OCI-LY3 (cell line): ENCODE results near the gene COQ8A.

Experiments used
- H2AFZ ChIP-seq: fragments of 200-600, 300-600 bp; shearing (Covaris generic); 2 replicates; pipeline ENCODE4 v1.6.0; 2014; ENCODE audit warnings: antibody characterized with exemption, low read depth, low read length
- H3K27ac ChIP-seq: fragments of 200-600, 300-600 bp; sonication (generic); 2 replicates; pipeline ENCODE4 v1.5.1; 2014; ENCODE audit warnings: mild to moderate bottlenecking, low read length, moderate library complexity, mixed read lengths
- H3K27me3 ChIP-seq: fragments of 200-600, 300-600 bp; sonication (generic); 2 replicates; pipeline ENCODE4 v1.6.1; 2014; ENCODE audit warnings: low read depth, low read length, mixed read lengths
- H3K36me3 ChIP-seq: fragments of 200-600, 300-600 bp; sonication (generic); replicated peaks from 2 replicates; pipeline ENCODE3; 2014; ENCODE audit warnings: low read depth, low read length, mixed read lengths
- H3K4me1 ChIP-seq: fragments of 300-600, 200-600 bp; sonication (generic); 2 replicates; pipeline ENCODE4 v1.6.1; 2014; ENCODE audit warnings: low read length, mixed read lengths
- H3K4me2 ChIP-seq: fragments of 200-600, 300-600 bp; sonication (generic); 2 replicates; pipeline ENCODE4 v1.6.1; 2014; ENCODE audit warnings: low read length, mixed read lengths
- H3K4me3 ChIP-seq: fragments of 300-600, 200-600 bp; sonication (generic); 2 replicates; pipeline ENCODE4 v1.5.1; 2014; ENCODE audit warnings: antibody characterized with exemption, mild to moderate bottlenecking, low read length, moderate library complexity
- H3K79me2 ChIP-seq: fragments of 300-600, 200-600 bp; shearing (Covaris generic); 2 replicates; pipeline ENCODE4 v1.6.1; 2014; ENCODE audit warnings: mild to moderate bottlenecking, low read length, mixed read lengths
- H3K9ac ChIP-seq: fragments of 300-600, 200-600 bp; shearing (Covaris generic); 2 replicates; pipeline ENCODE4 v1.6.0; 2014; ENCODE audit warnings: mild to moderate bottlenecking, low read length, moderate library complexity
- H3K9me3 ChIP-seq: fragments of 200-600, 300-600 bp; shearing (Covaris generic); 2 replicates; pipeline ENCODE4 v1.6.1; 2014; ENCODE audit warnings: low read length, mixed read lengths; ENCODE audit not compliant: insufficient read depth
- H4K20me1 ChIP-seq: fragments of 200-600, 300-600 bp; sonication (generic); 2 replicates; pipeline ENCODE4 v1.6.1; 2016; ENCODE audit warnings: low read length, mixed read lengths; ENCODE audit not compliant: insufficient read depth
- EZH2phosphoT487 ChIP-seq: fragments of 200-600 bp; shearing (Covaris generic); IDR thresholded peaks from 2 replicates; pipeline ENCODE4 v1.6.1; 2018; ENCODE audit warnings: antibody characterized with exemption, mixed run types, low read depth
- TF ChIP-seq, protein P1 (sequence below): fragments of 200-600, 300-600 bp; sonication (generic); IDR thresholded peaks from 2 replicates; pipeline ENCODE4 v1.5.1; 2014; ENCODE audit warnings: antibody characterized with exemption, low read length, low read depth

Gene COQ8A

GRCh38 chr1:226979517-226980121, 39.5 kb downstream of the COQ8A start:
- Histone ChIP-seq H3K4me3 (no peak overlapping the region), H2AFZ (no peak overlapping the region), H4K20me1 (no peaks in the 10 kb centered on the region), H3K79me2 (no peaks in the 10 kb centered on the region), H3K27me3 (no peaks in the 10 kb centered on the region), H3K36me3 (peaks cover 5% of the 10 kb centered on the region), H3K4me1 (no peaks in the 10 kb centered on the region), H3K4me2 (no peak overlapping the region), H3K27ac (no peak overlapping the region), H3K9ac (no peak overlapping the region), H3K9me3 (no peaks in the 10 kb centered on the region)
- TF ChIP-seq EZH2phosphoT487, result no peak
- TF ChIP-seq, protein P1, sequence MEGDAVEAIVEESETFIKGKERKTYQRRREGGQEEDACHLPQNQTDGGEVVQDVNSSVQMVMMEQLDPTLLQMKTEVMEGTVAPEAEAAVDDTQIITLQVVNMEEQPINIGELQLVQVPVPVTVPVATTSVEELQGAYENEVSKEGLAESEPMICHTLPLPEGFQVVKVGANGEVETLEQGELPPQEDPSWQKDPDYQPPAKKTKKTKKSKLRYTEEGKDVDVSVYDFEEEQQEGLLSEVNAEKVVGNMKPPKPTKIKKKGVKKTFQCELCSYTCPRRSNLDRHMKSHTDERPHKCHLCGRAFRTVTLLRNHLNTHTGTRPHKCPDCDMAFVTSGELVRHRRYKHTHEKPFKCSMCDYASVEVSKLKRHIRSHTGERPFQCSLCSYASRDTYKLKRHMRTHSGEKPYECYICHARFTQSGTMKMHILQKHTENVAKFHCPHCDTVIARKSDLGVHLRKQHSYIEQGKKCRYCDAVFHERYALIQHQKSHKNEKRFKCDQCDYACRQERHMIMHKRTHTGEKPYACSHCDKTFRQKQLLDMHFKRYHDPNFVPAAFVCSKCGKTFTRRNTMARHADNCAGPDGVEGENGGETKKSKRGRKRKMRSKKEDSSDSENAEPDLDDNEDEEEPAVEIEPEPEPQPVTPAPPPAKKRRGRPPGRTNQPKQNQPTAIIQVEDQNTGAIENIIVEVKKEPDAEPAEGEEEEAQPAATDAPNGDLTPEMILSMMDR, result no peak

GRCh38 chr1:226980122-226980560, 40.0 kb downstream of the COQ8A start:
- H2AFZ ChIP-seq, result no peak overlapping the region
- no peaks in the 10 kb centered on the region for H4K20me1 ChIP-seq
- H3K27me3 ChIP-seq, result no peaks in the 10 kb centered on the region
- no peak overlapping the region for H3K4me3 ChIP-seq
- no peaks in the 10 kb centered on the region for H3K79me2 ChIP-seq
- H3K4me1 ChIP-seq, result no peaks in the 10 kb centered on the region
- peaks cover 5% of the 10 kb centered on the region for H3K36me3 ChIP-seq
- no peak overlapping the region for H3K4me2 ChIP-seq
- H3K27ac ChIP-seq, result no peak overlapping the region
- no peak overlapping the region for H3K9ac ChIP-seq
- H3K9me3 ChIP-seq, result no peaks in the 10 kb centered on the region
- no peak for TF ChIP-seq EZH2phosphoT487
- TF ChIP-seq, protein P1, result no peak

GRCh38 chr1:226980565-226981385, 40.7 kb downstream of the COQ8A start:
- Histone ChIP-seq H3K4me3 (no peak overlapping the region), H3K9me3 (no peaks in the 10 kb centered on the region), H3K36me3 (peaks cover 5% of the 10 kb centered on the region), H2AFZ (no peak overlapping the region), H4K20me1 (no peaks in the 10 kb centered on the region), H3K79me2 (no peaks in the 10 kb centered on the region), H3K27ac (no peak overlapping the region), H3K4me2 (no peak overlapping the region), H3K27me3 (no peaks in the 10 kb centered on the region), H3K9ac (no peak overlapping the region), H3K4me1 (no peaks in the 10 kb centered on the region)
- TF ChIP-seq, protein P1, result no peak
- no peak for TF ChIP-seq EZH2phosphoT487

DNA sequence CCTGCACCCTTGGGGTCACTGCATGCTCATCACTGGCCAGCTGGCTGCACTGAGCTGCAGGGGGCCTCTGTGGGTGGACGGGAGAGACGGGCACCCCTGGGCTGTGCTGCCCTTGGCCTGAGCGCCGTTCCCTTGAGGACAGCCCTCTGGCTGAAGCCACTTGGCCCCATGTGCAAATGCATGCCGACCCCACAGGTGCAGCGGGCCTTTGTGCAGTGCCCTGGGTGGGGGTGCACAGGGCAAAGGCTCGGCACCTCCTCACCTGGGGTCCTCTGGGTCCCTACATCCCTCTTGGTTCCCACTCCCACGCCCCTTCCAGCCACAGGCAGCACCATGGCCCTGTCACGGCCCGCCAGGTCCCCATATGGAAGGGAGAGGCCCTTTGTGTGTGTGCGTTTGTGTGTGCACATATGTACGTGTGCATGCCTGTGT, 41.3 kb downstream of the COQ8A start:
- Histone ChIP-seq H3K9me3 (no peaks in the 10 kb centered on the region), H3K9ac (no peak overlapping the region), H3K36me3 (peaks cover 5% of the 10 kb centered on the region), H2AFZ (no peak overlapping the region), H3K27ac (no peak overlapping the region), H3K4me2 (no peak overlapping the region), H3K4me1 (no peaks in the 10 kb centered on the region), H3K4me3 (no peak overlapping the region), H3K79me2 (no peaks in the 10 kb centered on the region), H3K27me3 (no peaks in the 10 kb centered on the region), H4K20me1 (no peaks in the 10 kb centered on the region)
- no peak for TF ChIP-seq EZH2phosphoT487
- TF ChIP-seq, protein P1, result no peak
